Pancreas (tissue), 10 donors: ENCODE results near the gene TCHHL1. TPM values are rescaled to one million over a fixed set of nuclear protein-coding genes. Genes with fewer than 3 reads are reported as not detected.
A peak's percentile ranks its signal among the peaks of the same experiment; 100 is the strongest.

ENCODE experiments used
- ATAC-seq, 4 donors: fragments of 200-7000 bp; cut with Tn5 transposase; one replicate each; pipeline versions ENCODE4 v1.8.0 to v1.9.1; 2020; ENCODE audit warnings: mild to moderate bottlenecking in 4 of 4, moderate library complexity in 4 of 4
- DNase-seq, 6 donors: peaks; one replicate each; pipeline ENCODE4 v3.0.0-alpha.2; 2020
- FAIRE-seq: peaks from 2 replicates; lab custom pipeline; 2012; peaks lifted over from hg19 to GRCh38; lab: Jason Lieb, UNC
- H3K27ac ChIP-seq, 4 donors: fragments of 200-600 bp; sonication (generic); 1 replicate in 3 of 4; 2 replicates in 1 of 4; pipeline versions ENCODE4 v1.5.0 to v1.8.0; 2020
- H3K27me3 ChIP-seq, 4 donors: fragments of 200-600 bp; one replicate each; pipeline ENCODE4 v1.8.0; 2021
- H3K36me3 ChIP-seq, 3 donors: fragments of 200-600 bp; sonication (generic) in 1 of 3; one replicate each; pipeline versions ENCODE4 v1.5.0 to v1.8.0; 2020 to 2021
- H3K4me1 ChIP-seq, 3 donors: fragments of 200-600 bp; one replicate each; pipeline ENCODE4 v1.8.0; 2021
- H3K4me3 ChIP-seq, 4 donors: fragments of 200-600 bp; sonication (generic) in 2 of 4; one replicate each; pipeline versions ENCODE4 v1.5.0 to v1.8.0; 2020 to 2021
- H3K9me3 ChIP-seq, 4 donors: fragments of 200-600 bp; one replicate each; pipeline ENCODE4 v1.8.0; 2021
- WGBS, 2 donors: extraction: QIAGEN DNeasy Blood & Tissue Kit; methylation state at CpG; one replicate each; pipeline ENCODE4 v1.1.7; 2013; 5-methylcytosine and 5-hydroxymethylcytosine counted together
- intact Hi-C, 3 donors: fragments of 100-400 bp; cut with DNase I; formaldehyde crosslinking; loops; one replicate each; pipeline versions ENCODE4 v1.11.1 to v1.14.2; 2022
- polyA plus RNA-seq, 2 donors: library from polyadenylated mRNA; stranded (reverse); fragments of 200-250 nt; gene quantifications; one replicate each; pipeline ENCODE4 v1.2.3, GENCODE V29; 2013
- total RNA-seq, 6 donors: library from RNA; stranded (reverse); fragmentation: NEBNext Ultra II Directional in 4 of 6; extraction: Animal tissue kit (Norgen Biotek cat#: 25700) in 4 of 6; gene quantifications; one replicate each; pipeline versions ENCODE4 v1.2.1 to v1.2.4, GENCODE V29; 2021 to 2023
- TF ChIP-seq, protein P1 (sequence below), 4 donors: fragments of 200-600 bp; sonication (generic) in 3 of 4; IDR thresholded peaks; one replicate each; pipeline versions ENCODE4 v1.5.0 to v1.8.0; 2021; ENCODE audit warnings: antibody characterized with exemption in 4 of 4
- donor health status: healthy with polysubstance abuse.
- donor health status: DM: no; HTN: no; CAD: no; lungs with moderate emphysema.
- donor health status: DM: no; HTN: no; CAD: no.
- donor health status: control.
- donor health status: control.
- donor health status: Bipolar disorder and iron deficiency.
- donor health status: DM: yes; HTN: yes; CAD: no.
- donor health status: DM: no; HTN: no; CAD: no.
- donor health status: DM: no; HTN: no; CAD: no.
- donor health status: DM: yes; HTN: yes; CAD: no.

TCHHL1 gene
- total and polyA plus RNA-seq, 8 donors: not detected

DNA sequence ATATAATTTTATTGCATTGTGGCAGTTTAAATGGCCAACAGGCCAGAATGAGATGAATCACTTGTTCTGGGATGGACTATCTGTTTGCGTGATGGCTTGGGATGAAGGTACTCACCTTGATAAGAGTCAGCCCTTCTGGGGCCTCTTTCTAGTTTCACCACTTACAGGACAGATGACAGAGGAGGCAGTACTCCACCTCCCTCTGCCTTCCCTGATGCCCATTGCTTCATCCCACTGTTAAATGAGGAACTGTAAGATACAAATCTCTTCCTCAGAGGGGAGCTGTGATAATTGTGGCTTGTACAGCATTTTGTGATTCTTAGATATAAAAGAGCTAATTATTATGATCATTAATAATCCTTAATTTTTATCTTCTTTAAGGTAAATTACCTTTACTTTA lies 30.1 kb upstream of the TCHHL1 start:
- intact Hi-C loops: no loop called here
- Histone ChIP-seq H3K36me3 (no peaks in the 10 kb centered on the region), H3K9me3 (no peaks in the 10 kb centered on the region), H3K4me1 (no peaks in the 10 kb centered on the region), H3K27ac (no peak overlapping the region), H3K4me3 (no peak overlapping the region), H3K27me3 (peaks cover 0 to 19% (median 2%) of the 10 kb centered on the region in 4 donors)
- TF ChIP-seq, protein P1, sequence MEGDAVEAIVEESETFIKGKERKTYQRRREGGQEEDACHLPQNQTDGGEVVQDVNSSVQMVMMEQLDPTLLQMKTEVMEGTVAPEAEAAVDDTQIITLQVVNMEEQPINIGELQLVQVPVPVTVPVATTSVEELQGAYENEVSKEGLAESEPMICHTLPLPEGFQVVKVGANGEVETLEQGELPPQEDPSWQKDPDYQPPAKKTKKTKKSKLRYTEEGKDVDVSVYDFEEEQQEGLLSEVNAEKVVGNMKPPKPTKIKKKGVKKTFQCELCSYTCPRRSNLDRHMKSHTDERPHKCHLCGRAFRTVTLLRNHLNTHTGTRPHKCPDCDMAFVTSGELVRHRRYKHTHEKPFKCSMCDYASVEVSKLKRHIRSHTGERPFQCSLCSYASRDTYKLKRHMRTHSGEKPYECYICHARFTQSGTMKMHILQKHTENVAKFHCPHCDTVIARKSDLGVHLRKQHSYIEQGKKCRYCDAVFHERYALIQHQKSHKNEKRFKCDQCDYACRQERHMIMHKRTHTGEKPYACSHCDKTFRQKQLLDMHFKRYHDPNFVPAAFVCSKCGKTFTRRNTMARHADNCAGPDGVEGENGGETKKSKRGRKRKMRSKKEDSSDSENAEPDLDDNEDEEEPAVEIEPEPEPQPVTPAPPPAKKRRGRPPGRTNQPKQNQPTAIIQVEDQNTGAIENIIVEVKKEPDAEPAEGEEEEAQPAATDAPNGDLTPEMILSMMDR (IDR thresholded peaks at IDR 0.05): no peak
- FAIRE-seq (no peak), DNase-seq (no peak), ATAC-seq (no peak)
- 93 to 96% methylated on average over 1 of the region's 1 CpG for WGBS, 2 donors

DNA sequence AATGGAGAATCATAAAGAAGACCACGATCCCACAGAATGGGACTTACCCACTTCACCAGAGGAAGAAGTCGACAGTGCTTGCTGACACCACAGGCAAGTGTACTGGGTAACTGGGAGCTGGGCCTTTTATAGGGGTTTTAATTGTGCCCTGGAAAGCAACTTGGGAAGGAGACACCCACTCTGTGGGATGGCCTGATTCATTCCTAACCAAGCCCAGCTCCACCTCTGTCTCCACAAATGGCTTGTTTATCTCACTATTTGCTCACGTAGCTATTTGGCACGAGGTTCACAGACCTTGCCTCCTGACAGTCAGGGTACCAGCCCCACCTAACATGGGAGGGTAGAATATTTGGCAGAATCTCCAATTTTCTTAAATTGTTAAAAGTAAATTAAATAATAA lies 26.5 kb upstream of the TCHHL1 start, which contains the start of gene TCHH:
Gene TCHH (minus strand): TSS at position 101 of the 400 bp plus-strand sequence. CDS start 1,364 bp downstream, outside the sequence.
- Histone ChIP-seq H3K27ac (no peak within 1 kb of the TSS), H3K9me3 (no peaks in the 10 kb centered on the region), H3K4me3 (no peak within 1 kb of the TSS), H3K4me1 (peaks cover 0 to 6% (median 5%) of the 10 kb centered on the region in 3 donors), H3K27me3 (peaks cover 0 to 24% (median 6%) of the 10 kb centered on the region in 4 donors), H3K36me3 (no peaks in the 10 kb centered on the region)
- no peak for ATAC-seq
- WGBS, 2 donors: 39 to 46% methylated on average over 4 of the region's 4 CpGs
- TF ChIP-seq, protein P1 (IDR thresholded peaks at IDR 0.05): no peak
- DNase-seq: no peak
- intact Hi-C loops: no loop called here
- no peak for FAIRE-seq

DNA sequence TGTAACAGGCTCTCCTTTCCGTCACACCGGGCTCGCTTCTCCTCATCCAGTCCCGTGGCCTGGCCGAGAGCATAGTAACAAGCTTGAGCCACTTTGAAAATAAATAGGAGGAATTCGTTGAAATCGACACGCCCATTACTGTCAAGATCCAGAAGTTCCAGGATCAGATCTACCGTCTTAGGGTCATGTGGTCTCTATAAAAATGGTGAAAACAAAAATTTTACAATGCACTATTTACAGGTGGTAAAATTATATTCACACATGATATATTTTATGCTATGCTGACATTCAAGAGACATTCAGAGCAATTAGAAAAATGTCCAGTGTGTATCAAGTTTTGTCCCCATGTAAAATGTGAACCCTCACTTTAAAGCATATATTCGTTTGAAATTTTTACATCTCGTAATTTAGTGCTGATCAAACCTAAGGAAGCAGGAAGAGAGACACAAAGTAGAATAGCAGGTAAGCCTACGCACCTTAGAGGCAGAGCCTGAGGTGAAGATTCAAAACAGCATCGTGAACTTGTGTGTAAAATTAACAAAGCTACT lies 24.1 kb upstream of the TCHHL1 start:
- no peak for FAIRE-seq
- no peak for ATAC-seq
- Histone ChIP-seq H3K27ac (no peak overlapping the region), H3K36me3 (no peaks in the 10 kb centered on the region), H3K4me3 (no peak overlapping the region), H3K4me1 (peaks cover 0 to 6% (median 5%) of the 10 kb centered on the region in 3 donors), H3K27me3 (peaks cover 0 to 39% (median 8%) of the 10 kb centered on the region in 4 donors), H3K9me3 (no peaks in the 10 kb centered on the region)
- intact Hi-C loops: no loop called here
- TF ChIP-seq, protein P1 (IDR thresholded peaks at IDR 0.05): no peak
- no peak for DNase-seq
- WGBS, 2 donors: 19 to 20% methylated on average over 13 of the region's 13 CpGs

DNA sequence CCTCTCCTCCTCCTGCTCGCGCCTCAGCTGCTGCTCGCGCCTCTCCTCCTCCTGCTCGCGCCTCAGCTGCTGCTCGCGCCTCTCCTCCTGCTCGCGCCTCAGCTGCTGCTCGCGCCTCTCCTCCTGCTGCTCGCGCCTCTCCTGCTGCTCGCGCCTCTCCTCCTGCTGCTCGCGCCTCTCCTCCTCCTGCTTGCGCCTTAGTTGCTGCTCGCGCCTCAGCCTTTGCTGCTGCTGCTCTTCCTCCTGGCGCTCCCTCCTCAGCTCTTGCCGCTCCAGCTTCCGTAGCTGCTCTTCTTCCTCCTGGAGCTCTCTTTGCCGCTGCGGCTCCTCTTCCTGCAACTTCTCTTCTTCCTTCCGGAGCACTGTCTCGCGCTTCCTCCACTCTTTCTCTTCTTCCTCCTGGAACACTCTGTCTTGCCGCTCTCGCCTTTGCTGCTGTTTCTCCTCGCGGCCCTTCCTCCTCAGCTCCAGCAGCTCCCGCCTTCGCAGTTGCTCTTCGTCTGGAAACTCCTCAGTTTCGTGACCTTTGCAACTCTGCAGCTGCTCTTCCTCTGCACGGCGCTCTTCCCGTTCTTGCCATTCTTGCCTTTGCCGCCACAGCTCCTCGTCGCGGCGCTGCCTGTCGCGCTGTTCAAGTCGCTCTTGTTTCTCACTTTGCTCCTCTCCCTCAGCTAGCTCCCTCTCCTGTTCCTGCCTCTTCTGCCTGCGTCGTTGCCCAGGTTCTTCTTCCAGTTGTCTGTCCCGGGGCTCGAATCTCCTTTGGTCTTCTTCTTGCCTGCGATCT lies 23.4 kb upstream of the TCHHL1 start:
- H3K9me3 ChIP-seq: no peaks in the 10 kb centered on the region
- ATAC-seq (peak in 1 of 4 donors; percentile 8), DNase-seq (no peak), FAIRE-seq (no peak)
- 2% methylated on average over 53 of the region's 53 CpGs for WGBS, 2 donors
- TF ChIP-seq, protein P1 (IDR thresholded peaks at IDR 0.05): no peak
- no peak overlapping the region for H3K27ac ChIP-seq
- H3K4me1 ChIP-seq: peaks cover 0 to 6% (median 5%) of the 10 kb centered on the region in 3 donors
- peak overlapping the region in 1 of 4 donors; percentile 60 for H3K4me3 ChIP-seq
- no peaks in the 10 kb centered on the region for H3K36me3 ChIP-seq
- intact Hi-C loops: no loop called here
- peaks cover 6 to 45% (median 13%) of the 10 kb centered on the region in 4 donors for H3K27me3 ChIP-seq
